Ishikawa (cell line): ENCODE results near the gene AP1G1.

ENCODE experiments used
- CEBPB ChIP-seq: IDR thresholded peaks from 2 replicates; pipeline ENCODE4 v1.6.1; 2012
- CREB1 ChIP-seq: IDR thresholded peaks from 2 replicates; pipeline ENCODE4 v1.6.1; 2012; ENCODE audit warnings: low read depth
- EGR1 ChIP-seq: IDR thresholded peaks from 2 replicates; pipeline ENCODE4 v1.6.1; 2012
- EP300 ChIP-seq: IDR thresholded peaks from 2 replicates; pipeline ENCODE4 v1.6.1; 2012; ENCODE audit warnings: borderline replicate concordance
- FOXM1 ChIP-seq: IDR thresholded peaks from 2 replicates; pipeline ENCODE4 v1.6.1; 2012; ENCODE audit warnings: low read depth, borderline replicate concordance
- NFIC ChIP-seq: IDR thresholded peaks from 2 replicates; pipeline ENCODE4 v1.6.1; 2012
- RAD21 ChIP-seq: IDR thresholded peaks from 2 replicates; pipeline ENCODE4 v1.6.1; 2012; ENCODE audit warnings: low read depth
- TAF1 ChIP-seq: IDR thresholded peaks from 2 replicates; pipeline ENCODE4 v1.6.1; 2012; ENCODE audit warnings: low read depth, mild to moderate bottlenecking
- TCF12 ChIP-seq: IDR thresholded peaks from 2 replicates; pipeline ENCODE4 v1.6.1; 2012; ENCODE audit warnings: low read depth
- TEAD4 ChIP-seq: IDR thresholded peaks from 2 replicates; pipeline ENCODE4 v1.6.1; 2012
- YY1 ChIP-seq: IDR thresholded peaks from 2 replicates; pipeline ENCODE4 v1.6.1; 2012; ENCODE audit warnings: low read depth
- ZBTB7A ChIP-seq: IDR thresholded peaks from 2 replicates; pipeline ENCODE4 v1.6.1; 2012; ENCODE audit warnings: low read depth
- TF ChIP-seq, protein P1 (sequence below): IDR thresholded peaks from 2 replicates; pipeline ENCODE4 v1.6.1; 2012
- TF ChIP-seq, protein P2 (sequence below): IDR thresholded peaks from 2 replicates; pipeline ENCODE4 v1.6.1; 2012
- TF ChIP-seq, protein P3 (sequence below): IDR thresholded peaks from 2 replicates; pipeline ENCODE4 v1.6.1; 2012; ENCODE audit warnings: low read depth, mild to moderate bottlenecking

The AP1G1 gene

DNA sequence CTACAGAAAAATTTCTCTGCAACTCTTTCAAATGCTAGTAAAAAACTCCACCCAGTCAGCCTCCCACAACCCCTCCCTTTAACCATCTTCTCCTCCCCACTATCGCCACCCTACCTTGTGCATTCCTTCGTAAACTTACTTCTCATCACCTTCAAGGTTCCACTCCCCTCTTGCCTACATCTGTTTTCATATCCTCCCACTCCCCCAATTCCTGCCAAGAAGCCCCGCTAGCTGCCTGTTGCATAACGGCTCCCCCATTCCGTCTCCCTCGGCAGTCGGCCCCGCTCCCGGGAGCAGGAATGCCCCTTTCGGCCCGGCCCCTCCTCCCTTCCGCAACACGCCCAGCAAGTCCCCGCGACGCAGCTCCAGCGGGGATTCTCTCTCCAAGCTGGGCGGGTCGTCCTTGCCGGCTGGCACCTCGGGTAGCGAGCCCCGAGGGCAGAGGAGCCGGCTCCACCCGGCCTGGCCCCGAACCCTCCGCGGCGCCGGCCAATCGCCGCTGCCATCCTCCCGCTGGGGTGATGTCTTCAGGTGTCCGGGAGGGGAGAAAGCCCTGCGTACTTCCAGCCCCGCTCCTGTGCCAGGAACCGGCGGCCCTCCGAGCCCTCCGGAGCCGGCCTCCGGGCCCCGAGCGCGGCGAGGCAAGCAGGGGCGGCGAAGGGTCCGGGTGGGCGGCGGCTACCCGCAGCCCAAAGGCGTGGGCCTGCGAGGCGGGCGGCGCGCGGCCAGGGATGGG, 85.7 kb downstream of the AP1G1 start:
- TF ChIP-seq ZBTB7A (peak; percentile 48), EP300 (no peak; the same call in 1 of the 2 replicates), CEBPB (peak; percentile 67)
- TF ChIP-seq, protein P1, sequence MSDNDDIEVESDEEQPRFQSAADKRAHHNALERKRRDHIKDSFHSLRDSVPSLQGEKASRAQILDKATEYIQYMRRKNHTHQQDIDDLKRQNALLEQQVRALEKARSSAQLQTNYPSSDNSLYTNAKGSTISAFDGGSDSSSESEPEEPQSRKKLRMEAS = no peak

DNA sequence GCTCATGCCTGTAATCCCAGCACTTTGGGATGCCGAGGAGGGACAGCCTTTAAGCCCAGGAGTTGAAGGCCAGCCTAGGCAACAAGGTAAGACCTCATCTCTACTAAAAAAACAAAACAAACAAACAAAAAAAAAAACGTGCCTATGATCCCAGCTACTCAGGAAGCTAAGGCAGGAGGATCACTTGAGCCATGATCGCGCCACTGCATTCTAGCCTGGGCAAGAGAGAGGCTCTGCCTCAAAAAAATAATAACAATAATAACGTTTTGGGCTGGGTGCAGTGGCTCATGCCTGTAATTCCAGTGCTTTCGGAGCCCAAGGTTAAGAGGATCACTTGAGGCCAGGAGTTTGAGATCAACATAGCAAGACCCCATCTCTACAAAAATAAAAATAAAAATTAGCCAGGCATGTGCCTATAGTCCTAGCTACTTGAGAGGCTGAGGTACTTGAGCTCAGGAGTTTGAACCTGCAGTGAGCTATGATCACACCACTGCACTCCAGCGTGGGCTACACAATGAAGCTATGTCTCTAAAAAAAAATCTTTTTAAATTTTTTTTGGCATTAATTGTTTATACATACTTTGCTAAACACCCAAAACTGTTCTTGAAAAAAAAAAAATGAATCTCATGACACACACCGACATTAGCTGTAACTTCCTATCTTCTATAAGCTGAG, 87.4 kb downstream of the AP1G1 start:
- TF ChIP-seq EP300 (no peak), CREB1 (no peak), EGR1 (no peak), YY1 (no peak), TCF12 (no peak), RAD21 (no peak), TEAD4 (no peak)
- TF ChIP-seq, protein P2, sequence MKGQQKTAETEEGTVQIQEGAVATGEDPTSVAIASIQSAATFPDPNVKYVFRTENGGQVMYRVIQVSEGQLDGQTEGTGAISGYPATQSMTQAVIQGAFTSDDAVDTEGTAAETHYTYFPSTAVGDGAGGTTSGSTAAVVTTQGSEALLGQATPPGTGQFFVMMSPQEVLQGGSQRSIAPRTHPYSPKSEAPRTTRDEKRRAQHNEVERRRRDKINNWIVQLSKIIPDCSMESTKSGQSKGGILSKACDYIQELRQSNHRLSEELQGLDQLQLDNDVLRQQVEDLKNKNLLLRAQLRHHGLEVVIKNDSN = no peak

DNA sequence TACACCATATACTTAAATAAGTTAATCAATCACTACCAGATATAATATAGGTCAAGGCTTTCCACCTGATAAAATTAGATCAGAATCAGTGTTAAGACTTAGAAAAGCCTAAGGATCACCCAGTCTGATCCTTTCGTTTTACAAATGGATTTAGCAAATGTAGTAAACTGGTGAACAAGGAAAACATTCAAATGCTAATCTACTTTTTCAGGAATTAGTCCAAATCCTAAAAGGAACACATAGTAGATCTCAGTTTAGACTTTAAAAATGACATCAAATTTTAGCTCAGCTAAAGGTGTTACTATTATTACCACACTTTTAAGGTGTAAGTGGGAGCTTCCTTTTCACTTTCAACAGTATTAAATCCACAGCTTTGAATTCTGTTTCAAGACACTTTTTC, 96.1 kb downstream of the AP1G1 start:
- TF ChIP-seq YY1 = no peak
- no peak for TF ChIP-seq TEAD4
- no peak for TF ChIP-seq TCF12

DNA sequence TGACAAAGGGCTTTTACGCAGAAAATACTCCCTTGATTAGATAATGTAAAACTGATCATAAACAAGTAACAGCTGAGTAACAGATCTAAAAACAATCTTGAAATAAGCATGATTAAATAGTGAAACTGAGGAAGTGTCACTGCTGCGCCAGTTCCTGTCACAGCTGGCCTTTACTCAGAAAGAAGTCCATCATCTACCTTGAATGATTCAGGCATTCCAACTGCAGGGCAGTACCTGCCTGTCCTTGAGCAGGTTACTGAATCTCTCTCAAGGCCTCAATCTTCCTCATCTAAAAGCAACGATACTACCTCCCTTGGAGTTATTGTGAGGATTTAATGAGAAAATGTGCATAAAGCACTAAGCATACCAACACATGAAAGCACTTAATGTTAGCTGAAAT, 96.8 kb downstream of the AP1G1 start:
- no peak for TF ChIP-seq NFIC
- TF ChIP-seq RAD21 = no peak
- TF ChIP-seq TCF12 = no peak
- TF ChIP-seq EGR1 = no peak

DNA sequence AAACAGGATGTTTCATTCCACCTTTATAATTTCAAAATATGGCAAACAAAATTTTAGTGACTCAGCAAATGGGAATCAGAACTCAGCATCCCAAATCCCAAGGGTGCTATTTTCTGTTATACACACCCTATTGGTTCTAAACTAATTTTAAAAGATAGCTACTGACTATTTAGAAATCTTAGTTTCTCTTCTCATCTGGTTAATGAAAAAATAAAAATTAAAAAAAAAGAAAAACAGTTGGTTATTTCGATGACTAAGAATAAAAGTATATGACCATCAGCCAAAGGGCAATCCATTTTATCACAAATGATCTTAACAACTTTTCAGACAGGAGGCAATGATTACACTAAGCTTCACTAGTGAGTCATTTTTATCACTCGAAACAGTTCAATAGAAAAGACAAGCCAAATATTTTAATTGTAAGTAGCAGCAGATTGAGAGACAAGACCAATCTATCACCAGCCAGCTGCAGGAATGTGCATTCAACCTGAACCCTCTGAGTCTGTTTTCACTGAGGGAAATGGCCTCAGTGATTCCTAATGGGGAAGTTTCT, 99.3 kb downstream of the AP1G1 start:
- TF ChIP-seq, protein P1 = no peak
- TF ChIP-seq NFIC (no peak), RAD21 (no peak), EP300 (no peak), EGR1 (no peak)
- TF ChIP-seq, protein P2 = no peak

DNA sequence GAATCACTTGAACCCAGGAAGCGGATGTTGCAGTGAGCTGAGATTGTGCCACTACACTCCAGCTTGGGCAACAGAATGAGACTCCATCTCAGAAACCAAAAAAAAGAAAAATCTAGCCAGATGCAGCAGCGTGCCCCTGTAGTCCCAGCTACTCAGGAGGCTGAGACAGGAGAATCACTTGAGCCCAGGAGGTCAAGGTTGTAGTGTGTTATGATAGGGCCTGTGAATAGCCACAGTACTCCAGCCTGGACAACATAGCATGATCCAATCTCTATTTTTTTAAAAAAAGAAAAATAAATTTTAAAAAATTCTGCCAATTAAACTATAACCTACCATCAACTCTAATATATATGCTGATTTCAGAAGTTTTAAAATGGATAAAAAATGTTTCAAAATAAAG, 99.9 kb downstream of the AP1G1 start:
- TF ChIP-seq NFIC = no peak
- TF ChIP-seq, protein P2 = no peak
- TF ChIP-seq, protein P1 = no peak
- no peak for TF ChIP-seq RAD21
- no peak for TF ChIP-seq TEAD4
- no peak for TF ChIP-seq ZBTB7A
- no peak for TF ChIP-seq EP300
- no peak for TF ChIP-seq CEBPB
- TF ChIP-seq FOXM1 = no peak
- TF ChIP-seq YY1 = no peak
- no peak for TF ChIP-seq CREB1
- no peak for TF ChIP-seq TAF1
- TF ChIP-seq, protein P3, sequence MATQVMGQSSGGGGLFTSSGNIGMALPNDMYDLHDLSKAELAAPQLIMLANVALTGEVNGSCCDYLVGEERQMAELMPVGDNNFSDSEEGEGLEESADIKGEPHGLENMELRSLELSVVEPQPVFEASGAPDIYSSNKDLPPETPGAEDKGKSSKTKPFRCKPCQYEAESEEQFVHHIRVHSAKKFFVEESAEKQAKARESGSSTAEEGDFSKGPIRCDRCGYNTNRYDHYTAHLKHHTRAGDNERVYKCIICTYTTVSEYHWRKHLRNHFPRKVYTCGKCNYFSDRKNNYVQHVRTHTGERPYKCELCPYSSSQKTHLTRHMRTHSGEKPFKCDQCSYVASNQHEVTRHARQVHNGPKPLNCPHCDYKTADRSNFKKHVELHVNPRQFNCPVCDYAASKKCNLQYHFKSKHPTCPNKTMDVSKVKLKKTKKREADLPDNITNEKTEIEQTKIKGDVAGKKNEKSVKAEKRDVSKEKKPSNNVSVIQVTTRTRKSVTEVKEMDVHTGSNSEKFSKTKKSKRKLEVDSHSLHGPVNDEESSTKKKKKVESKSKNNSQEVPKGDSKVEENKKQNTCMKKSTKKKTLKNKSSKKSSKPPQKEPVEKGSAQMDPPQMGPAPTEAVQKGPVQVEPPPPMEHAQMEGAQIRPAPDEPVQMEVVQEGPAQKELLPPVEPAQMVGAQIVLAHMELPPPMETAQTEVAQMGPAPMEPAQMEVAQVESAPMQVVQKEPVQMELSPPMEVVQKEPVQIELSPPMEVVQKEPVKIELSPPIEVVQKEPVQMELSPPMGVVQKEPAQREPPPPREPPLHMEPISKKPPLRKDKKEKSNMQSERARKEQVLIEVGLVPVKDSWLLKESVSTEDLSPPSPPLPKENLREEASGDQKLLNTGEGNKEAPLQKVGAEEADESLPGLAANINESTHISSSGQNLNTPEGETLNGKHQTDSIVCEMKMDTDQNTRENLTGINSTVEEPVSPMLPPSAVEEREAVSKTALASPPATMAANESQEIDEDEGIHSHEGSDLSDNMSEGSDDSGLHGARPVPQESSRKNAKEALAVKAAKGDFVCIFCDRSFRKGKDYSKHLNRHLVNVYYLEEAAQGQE = no peak
- TF ChIP-seq TCF12 = no peak
- no peak for TF ChIP-seq EGR1

DNA sequence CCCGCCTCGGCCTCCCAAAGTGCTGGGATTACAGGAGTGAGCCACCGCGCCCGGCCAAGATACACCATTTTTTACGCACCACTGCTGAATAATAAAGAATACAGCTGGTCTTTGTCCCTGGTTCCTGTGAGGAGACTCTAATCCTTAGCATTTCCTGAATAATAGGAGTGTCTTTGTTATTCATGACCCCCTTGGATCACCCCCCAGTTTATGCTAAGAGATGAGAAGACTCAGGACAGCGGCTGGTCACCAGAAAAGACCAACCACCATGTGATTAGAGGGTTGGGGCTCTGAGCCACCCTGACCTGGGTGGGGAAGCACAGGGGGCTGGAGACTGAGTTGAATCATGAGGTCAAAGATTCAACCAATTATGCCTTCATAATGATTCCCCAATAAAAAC, 101.4 kb downstream of the AP1G1 start:
- TF ChIP-seq EP300 = no peak
- TF ChIP-seq, protein P1 = no peak
